Stimulated activated CD4-positive, alpha-beta T cell treated with anti-CD3 and anti-CD28 coated beads, Interleukin-1b, Interleukin-23, amount 100 ng/mL, for 4 hours (primary cell): ENCODE measurements around the gene PPP2R3A.
"Not testable (repeated sequence)": the region's sequence is repeated elsewhere in the genome, so short reads cannot be mapped to it uniquely, and the experiment has no call there.

ENCODE experiments used
- DNase-seq, 2 donors: peaks; one replicate each; pipeline ENCODE4 v3.0.0-alpha.2; 2020; ENCODE audit warnings: low read depth in 2 of 2

Gene PPP2R3A, protein sequence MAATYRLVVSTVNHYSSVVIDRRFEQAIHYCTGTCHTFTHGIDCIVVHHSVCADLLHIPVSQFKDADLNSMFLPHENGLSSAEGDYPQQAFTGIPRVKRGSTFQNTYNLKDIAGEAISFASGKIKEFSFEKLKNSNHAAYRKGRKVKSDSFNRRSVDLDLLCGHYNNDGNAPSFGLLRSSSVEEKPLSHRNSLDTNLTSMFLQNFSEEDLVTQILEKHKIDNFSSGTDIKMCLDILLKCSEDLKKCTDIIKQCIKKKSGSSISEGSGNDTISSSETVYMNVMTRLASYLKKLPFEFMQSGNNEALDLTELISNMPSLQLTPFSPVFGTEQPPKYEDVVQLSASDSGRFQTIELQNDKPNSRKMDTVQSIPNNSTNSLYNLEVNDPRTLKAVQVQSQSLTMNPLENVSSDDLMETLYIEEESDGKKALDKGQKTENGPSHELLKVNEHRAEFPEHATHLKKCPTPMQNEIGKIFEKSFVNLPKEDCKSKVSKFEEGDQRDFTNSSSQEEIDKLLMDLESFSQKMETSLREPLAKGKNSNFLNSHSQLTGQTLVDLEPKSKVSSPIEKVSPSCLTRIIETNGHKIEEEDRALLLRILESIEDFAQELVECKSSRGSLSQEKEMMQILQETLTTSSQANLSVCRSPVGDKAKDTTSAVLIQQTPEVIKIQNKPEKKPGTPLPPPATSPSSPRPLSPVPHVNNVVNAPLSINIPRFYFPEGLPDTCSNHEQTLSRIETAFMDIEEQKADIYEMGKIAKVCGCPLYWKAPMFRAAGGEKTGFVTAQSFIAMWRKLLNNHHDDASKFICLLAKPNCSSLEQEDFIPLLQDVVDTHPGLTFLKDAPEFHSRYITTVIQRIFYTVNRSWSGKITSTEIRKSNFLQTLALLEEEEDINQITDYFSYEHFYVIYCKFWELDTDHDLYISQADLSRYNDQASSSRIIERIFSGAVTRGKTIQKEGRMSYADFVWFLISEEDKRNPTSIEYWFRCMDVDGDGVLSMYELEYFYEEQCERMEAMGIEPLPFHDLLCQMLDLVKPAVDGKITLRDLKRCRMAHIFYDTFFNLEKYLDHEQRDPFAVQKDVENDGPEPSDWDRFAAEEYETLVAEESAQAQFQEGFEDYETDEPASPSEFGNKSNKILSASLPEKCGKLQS (N-terminal part only)

DNA sequence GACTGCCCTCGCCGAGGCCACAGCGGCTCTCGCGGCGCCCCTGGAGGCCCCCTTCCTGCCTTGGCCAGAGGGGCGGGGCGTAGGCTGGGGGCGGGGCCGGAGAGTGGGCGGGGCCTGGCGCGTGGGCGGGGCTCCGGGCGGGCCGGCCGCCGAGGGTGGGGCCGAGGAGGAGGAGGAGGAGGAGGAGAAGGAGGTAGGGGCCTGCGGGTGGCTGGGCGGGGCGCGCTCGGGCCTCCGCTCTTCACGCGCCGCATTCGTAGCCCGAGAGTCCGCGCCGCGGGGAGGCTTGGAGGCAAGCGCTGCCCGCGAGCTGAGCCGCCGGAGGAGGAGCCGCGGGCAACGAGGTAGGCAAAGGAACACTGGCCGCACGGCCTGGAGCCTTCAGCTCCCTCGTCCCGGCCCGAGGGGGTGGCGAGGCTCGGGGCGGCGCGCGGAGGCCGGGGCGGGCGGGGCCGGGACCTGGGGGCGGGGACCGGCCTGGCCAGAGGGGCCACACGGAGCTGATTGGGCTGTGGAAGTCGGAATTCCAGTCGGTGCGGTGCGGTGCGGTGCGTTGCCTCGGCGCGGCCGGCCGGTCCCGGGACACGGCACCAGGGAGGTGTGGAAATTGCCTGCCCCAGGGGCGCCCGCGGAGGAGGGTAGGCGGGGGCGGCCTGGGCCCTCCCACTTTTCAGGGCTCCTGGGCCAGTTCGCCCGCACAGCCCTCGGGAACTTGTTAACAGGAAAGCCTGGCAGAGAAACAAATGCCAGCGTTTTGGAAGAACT, at the start of gene PPP2R3A:
Gene PPP2R3A, plus strand, starts transcription at position 223 of the 765 bp plus-strand sequence. CDS start 35,771 bp downstream, outside the sequence.
- peak; percentile 39 to 55 for DNase-seq

DNA sequence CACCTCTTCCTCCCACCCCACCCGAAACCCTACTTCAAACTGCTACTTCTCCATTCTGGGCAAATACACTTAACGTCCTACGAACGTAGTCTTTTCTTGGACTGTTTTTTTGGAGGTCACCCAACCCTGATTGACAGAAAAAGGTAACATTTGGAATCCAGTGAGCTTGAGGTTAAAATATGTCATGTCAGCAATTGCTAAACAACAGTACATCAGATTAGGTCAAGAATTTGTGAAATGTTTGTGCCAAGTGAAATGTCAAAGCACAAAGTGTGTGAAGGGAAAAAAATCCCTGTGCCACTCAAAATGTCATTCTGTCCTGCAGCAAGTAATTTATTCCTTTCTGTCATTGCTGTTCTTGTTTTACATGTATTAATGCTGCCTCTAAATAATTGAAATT, 49.2 kb upstream of the PPP2R3A start:
- DNase-seq: no peak

DNA sequence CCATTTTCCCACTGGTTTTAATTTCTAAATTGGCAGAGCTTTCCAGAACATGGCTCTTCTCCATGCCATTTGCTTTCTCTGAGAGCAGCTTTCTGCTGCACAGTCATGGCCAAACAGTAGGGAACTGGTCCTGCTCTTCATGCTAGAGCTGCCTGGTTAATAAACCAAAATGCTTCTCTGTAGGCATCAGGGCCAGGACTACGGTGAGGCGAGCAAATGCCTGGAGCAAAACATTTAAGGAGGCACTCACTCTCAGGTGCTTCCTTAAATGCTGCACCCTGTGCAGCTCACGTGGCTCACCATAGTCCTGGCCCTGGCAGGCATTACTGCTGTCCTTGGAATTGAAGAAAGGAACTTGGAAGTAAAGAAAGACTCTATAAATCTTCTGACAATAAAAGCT, 48.5 kb upstream of the PPP2R3A start:
- DNase-seq: no peak

DNA sequence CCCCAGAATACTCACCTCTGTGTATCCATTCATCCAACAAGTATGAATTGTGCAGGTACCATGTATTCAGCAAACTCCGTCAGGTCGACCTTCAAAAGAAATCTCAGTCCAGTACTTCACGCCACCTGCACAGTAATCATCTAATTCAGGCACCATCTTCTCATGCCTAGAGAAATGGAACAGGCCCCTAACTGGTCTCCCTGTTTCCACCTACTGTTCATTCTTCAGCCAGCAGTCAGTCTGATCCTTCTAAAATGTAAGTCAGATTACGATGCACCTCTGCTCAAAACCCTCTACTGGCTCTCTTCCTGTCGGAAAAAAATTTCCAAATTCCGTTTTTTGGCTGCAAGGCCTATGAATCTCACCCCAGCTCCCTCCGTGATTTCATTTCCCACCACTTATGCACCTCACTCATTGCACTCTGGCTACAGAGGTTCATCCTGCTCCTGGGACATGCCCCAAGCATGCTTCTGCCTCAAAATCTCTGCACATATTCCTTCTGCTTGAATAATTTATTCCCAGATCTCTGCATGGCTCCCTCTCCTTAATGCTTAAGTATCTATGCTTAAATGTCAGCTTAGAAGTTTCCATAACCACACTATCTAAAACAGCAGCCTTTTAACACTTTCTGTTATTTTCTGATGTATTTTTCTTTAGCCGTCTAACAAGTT, 47.5 kb upstream of the PPP2R3A start:
- DNase-seq: no peak

DNA sequence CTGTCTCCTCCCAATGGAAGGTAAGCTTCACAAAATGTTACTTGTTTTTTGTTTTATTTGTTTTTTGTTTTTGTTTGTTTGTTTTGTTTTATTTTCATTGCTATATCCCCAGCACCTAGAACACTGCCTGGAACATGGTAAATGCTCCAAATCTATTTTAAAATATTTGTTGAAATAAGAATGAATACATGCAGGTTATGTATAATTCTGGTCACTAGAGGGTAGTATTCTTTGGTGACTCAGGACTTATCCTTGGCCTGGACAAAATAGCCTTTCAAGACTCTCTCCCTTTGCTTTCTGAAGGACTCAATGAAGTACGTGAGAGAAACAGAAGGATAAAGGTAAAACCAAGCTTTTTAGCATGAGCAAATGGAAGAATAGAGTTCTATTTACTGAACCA, 46.9 kb upstream of the PPP2R3A start:
- DNase-seq: no peak

DNA sequence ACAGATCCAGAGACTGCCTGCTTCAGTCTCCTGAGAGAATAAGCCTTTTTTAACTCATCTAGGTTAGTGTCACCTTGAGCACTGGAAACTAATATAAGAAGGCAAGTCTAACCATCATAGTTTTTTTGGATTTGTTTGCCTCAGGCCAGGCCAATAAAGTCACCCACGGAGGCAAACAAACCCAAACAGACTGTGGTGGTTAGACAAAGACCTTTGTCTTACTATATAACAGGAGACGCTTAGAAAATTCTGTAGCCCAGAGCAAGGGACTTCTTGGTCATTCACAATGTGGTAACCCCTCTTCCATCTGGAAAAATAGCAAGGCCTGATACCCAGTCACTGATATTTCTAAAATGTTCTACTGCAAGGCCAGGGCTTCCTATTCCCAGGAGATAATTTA, 45.3 kb upstream of the PPP2R3A start:
- no peak for DNase-seq

DNA sequence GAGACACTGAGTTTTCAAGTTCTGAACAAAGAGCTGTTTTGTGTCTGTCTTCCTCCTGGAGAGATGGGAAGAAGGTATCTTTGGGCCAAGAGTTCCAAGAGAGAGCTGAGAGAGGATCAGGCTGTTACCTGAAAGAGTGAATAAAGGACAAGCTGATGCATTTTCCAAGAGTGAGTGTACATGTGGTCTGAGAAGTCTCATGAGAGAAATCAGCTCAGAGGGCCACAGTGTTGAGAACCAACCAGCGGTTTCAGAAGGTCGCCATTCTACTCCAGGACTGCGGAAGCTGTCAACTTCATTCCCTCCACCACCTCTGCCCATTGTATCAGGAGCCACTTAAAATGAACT, 42.7 kb upstream of the PPP2R3A start:
- DNase-seq: no peak

DNA sequence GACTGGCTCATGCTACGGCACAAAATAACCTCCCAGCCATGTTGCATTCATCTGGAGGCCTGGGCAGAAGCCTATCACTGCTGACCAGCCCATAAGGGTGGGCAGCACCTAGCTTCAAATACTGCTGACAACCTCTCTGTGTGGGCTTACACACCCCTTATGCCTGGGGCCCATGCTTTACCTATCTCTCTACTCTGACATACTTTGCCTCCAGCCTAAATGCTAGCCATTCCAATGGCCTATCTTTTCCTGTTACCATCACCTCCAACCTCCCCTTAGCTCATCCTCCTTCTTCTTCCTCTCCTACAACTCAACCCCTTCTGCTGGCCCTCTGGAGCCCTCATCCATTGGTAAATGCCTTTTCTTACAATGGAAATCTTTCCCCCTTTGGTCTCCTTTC, 41.0 kb upstream of the PPP2R3A start:
- DNase-seq: no peak

DNA sequence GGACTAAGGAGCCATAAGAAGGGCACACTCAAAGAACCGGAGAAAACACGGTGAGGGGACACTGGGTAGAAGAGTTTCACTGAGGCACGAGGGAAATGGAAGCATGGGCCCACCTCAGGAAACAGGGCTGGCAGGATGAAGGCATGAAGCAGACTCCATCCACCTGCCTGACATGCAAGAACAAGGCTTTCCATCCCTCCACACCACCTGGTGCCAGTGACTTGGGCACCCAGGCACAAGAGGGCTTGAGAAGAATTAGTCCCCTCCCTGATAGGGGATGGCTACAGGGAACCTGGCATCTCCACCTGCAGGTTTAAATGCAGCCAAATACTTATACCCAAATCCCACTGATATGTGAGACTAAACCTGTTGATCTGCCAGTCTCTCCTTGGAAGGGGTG, 38.9 kb upstream of the PPP2R3A start:
- DNase-seq: no peak

DNA sequence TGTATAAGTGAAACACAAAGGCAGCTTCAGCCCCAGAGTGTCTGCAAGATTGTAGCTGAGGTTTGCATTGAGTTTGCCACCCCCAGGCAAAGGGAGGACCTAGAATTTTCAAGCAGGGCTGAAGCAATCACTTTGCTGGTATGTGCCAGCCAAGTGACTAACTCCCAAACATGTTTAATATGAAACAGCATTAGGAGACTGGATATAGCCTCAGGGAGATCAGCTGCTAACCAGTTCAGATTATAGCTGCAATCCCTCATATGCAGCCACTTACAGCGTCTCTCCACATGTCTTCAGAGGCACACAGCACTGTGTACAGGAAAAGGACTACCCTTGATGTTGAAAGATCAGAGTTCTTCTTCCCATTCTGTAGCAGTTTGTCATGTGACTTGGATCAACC, 38.4 kb upstream of the PPP2R3A start:
- no peak for DNase-seq

DNA sequence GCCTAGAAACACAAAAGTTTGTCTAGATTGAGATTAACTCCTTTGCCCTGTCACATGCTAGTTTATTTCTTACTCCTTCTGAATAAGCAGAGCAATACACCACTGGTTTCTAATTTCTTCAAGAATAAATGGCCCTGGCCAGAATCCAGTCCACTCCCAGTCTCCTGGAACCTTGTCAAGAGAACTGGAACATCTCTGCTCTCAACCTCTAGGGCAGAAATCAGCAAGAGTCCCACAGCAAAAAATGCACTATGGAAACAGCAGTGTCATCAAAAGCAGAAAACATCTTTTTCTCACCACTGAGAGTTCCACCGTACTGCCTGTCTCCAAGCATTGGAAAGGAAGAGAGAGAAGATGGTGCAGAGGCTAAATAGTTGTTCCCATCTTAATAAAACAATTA, 35.9 kb upstream of the PPP2R3A start:
- DNase-seq: no peak

DNA sequence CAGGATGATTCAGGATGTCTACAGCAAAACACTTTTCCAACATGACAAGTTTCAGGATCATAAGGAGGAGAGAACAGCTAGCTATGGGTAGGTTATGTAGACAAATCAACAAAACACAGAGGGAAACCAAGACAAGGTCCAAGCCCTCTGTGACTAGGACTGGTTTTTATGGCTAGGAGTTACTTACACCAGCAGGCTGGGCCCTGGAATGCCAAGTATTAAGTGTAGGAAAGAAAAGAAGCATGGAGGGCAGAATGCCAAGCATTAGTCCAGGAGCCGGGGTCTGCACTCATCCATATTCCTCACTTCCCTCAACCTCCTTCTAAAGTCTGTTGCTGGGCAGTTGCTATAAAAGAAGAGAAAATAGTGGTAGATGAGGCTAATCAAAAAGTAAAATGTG, 35.3 kb upstream of the PPP2R3A start:
- no peak for DNase-seq

DNA sequence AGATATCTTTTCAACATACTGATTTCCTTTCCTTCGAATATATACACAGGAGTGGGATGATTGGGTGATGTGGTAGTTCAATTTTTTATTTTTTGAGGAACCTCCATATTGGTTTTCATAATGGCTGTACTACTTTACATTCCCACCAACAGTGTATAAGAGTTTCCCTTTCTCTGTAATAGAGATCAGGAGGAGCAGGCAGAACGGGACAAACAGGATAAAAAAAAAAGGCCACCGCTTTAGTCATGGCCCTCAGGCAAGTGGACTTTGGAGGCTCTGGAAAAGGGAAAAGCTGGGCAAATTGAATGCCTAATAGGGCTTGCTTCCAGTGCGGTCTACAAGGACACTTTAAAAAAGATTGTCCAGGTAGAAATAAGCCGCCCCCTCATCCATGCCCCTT, 30.4 kb upstream of the PPP2R3A start:
- not testable (repeated sequence) for DNase-seq

DNA sequence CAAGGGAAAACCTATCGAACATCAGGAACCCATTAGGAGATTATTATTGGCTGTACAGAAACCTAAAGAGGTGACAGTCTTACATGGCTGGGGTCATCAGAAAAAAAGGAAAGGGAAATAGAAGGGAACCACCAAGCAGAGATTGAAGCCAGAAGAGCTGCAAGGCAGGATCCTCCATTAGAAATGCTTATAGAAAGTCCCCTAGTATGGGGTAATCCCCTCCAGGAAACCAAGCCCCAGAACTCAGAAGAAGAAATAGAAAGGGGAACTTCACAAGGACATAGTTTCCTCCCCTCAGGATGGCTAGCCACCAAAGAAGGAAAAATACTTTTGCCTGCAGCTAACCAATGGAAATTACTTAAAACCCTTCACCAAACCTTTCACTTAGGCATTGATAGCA, 27.8 kb upstream of the PPP2R3A start:
- not testable (repeated sequence) for DNase-seq

DNA sequence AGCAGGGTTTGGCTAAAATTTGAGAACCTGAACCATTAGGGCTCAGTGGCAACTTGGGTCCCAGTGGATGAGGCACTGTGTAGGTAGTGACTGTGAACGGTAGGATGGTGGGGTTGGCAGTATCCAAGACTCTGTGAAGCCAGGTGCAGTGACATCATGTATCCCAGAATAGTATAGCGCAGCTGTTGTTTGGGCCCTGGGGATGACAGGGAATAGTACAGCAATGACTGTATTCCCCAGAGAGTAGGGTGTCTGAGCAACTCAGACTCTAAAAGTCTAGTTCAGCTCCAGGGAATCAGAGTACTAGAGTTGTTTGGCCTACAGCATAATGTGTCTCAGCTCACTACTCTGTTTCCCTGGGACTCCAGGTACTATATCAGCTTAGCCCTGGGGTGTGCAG, 20.7 kb upstream of the PPP2R3A start:
- DNase-seq: no peak

DNA sequence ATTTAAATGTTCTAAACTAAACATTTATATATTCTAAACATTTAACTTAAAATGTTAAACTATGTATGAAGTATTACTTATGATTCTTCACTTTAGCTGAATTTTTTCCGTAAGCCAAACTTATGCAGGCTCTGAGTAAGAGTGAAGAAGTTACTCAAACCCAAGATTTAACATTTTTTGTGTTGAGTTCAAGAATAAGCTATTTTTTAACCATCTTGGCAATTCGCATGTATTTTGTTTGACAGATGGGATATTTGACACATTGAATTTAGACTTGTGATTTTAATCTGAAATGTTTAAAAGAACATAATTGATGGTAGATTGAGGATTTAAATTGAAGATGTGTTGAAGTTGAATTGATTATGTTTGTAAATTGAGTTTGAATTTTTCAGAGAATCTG, 14.6 kb upstream of the PPP2R3A start:
- DNase-seq: no peak

DNA sequence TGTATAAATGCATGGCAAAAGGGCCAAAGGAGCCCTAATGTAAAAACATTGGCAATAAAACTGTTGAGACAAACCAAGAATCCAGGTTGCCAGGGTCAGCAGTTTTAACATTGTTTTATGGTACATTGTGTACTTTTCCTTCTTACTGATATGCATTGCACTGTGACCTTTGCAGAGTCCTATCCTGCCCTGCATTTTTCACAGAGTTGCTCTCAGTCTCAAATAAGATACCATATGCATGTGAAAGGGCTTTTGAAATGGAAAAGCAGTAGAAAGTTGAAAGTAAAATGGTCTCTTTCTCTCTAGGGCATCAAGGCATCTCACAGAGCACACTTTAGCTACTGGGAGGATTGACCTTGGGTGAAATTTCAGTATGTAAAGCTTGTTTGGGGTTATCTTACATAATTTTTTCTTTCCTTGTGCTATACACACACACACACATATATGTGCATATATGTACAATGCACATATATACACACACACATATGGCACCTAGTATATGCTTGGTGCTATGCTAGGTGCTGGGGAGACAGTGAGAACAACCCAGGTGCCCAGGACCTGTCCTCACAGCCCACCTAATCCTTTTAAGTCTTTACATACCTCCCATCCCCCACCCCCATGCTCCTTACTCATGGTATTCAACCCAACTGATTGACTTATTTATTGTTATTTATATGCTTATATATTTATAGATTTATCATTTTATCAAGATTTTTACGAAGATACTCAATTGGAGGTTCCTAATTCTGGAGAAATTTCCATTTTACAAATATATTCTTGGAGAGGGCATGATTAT, 1.2 kb upstream of the PPP2R3A start:
- DNase-seq: no peak

DNA sequence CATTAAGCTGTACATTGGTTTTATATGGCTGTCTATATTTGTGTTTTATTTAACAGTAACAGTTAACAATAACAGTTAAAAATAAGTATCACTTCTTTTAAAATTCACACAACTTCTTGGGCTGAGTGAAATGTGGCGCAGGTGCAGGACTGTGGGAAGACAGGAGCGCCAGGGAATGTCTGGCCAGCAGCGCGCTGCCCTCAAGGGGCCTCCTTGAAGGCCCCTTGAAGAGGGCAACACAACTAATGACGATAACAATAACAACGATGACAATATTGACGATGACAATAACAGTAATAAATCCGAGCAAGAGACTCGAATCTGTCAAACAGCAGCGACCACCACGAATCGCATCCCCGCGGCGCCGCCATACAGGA, 411 bp upstream of the PPP2R3A start:
- no peak for DNase-seq

DNA sequence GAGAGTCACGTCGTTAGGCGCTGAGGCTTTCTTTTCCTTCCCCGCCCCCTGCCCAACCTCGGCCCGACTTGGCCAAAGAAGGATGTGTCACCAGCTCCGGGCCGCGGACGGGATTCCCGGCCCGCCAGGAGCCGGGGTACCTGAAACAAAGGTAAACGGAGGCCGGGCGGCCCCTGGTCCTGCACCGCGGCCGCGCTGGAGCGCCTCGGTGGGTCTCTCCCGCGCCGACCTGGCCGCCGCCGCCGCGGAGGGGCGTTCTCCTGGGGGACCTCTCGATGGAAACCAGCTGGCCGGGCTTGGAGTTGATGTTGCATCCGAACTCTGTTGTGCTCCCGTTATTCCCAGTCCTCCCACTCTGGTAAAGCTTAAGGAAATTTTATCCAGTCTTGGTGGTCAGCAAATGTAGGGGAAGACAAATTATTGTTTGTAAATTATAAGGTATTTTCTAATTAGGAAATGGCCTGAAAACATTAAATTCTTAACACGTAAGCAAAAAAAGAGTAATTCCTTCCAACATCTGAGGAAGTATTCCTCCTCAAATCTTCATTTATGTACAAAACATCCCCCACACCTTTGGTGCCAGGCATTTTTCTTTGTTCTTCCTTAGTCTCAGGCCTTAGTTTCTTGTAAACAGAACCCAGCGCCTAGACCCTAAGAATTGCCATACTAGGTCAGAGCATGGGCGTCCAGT, 888 bp downstream of the PPP2R3A start:
- DNase-seq: no peak

DNA sequence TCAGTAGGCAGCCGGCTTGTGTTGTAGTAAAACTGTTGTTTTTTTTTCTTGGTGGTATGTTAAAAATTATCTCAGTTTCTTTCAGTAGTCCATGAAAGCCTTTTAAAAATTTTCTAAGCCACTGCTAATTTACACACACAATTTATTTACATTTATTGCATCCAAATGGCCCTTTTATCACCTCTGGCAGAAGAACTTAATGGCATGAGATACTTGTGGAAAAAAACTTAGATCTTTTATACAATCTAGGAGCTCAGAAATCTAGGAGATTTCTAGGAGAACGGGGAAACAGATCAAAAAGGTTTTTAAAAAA, 1.4 kb downstream of the PPP2R3A start:
- DNase-seq: no peak
